Activated CD4-positive, CD25-positive, alpha-beta regulatory T cell treated with anti-CD3 and anti-CD28 coated beads, Interleukin-2, amount 50 U/mL, for 72 hours (primary cell): ENCODE data around the gene SAFB.
"Not testable (repeated sequence)": the region's sequence is repeated elsewhere in the genome, so short reads cannot be mapped to it uniquely, and the experiment has no call there.

ENCODE experiments used
- DNase-seq: peaks from one replicate; pipeline ENCODE4 v3.0.0; 2021

Gene SAFB

GRCh38 chr19:5687360-5688198 lies 64.7 kb downstream of the SAFB start:
- no peak for DNase-seq

- DNase-seq: not testable (repeated sequence)
Measured at GRCh38 chr19:5688262-5688881, 65.5 kb downstream of the SAFB start.

- DNase-seq: peak; percentile 100
Measured at GRCh38 chr19:5690125-5690954, 67.5 kb downstream of the SAFB start, which contains the start of gene RPL36. Gene RPL36 (plus strand): TSS chr19:5690295. CDS start chr19:5690508, 213 bp downstream.

GRCh38 chr19:5690955-5691821 lies 68.3 kb downstream of the SAFB start:
- peak; percentile 49 for DNase-seq

- no peak for DNase-seq
Measured at GRCh38 chr19:5691822-5692722, 69.2 kb downstream of the SAFB start.

- DNase-seq: no peak
Measured at GRCh38 chr19:5692723-5693194, 69.9 kb downstream of the SAFB start.

- no peak for DNase-seq
Measured at GRCh38 chr19:5693195-5694166, 70.6 kb downstream of the SAFB start.

GRCh38 chr19:5694167-5694955 lies 71.5 kb downstream of the SAFB start:
- no peak for DNase-seq

- DNase-seq: no peak
Measured at GRCh38 chr19:5694956-5695648, 72.2 kb downstream of the SAFB start.

GRCh38 chr19:5695649-5696195 lies 72.8 kb downstream of the SAFB start:
- DNase-seq: no peak

GRCh38 chr19:5696196-5697021 lies 73.5 kb downstream of the SAFB start:
- no peak for DNase-seq

GRCh38 chr19:5697022-5697889 lies 74.4 kb downstream of the SAFB start:
- no peak for DNase-seq

- no peak for DNase-seq
Measured at GRCh38 chr19:5697890-5698634, 75.2 kb downstream of the SAFB start.

GRCh38 chr19:5698635-5699422 lies 75.9 kb downstream of the SAFB start:
- no peak for DNase-seq
